Mesothelial cell of epicardium (in vitro differentiated cells): Measurements from ENCODE around the gene C6orf52. TPM values are rescaled to one million over a fixed set of nuclear protein-coding genes. Genes with fewer than 3 reads are reported as not detected.

Source experiments
- DNase-seq, 2 experiments: peaks; one replicate each; pipeline ENCODE4 v3.0.0; 2021; ENCODE audit warnings: low spot score in 2 of 2; ENCODE audit not compliant: unreplicated experiment in 2 of 2
- H3K27ac Mint-ChIP-seq: 2 replicates; pipeline ENCODE4 v1.8.0; 2021; ENCODE audit warnings: mixed read lengths
- H3K27me3 Mint-ChIP-seq: 2 replicates; pipeline ENCODE4 v1.8.0; 2021; ENCODE audit warnings: low read depth, mixed read lengths
- H3K36me3 Mint-ChIP-seq: 2 replicates; pipeline ENCODE4 v1.8.0; 2021; ENCODE audit warnings: mixed read lengths
- H3K4me1 Mint-ChIP-seq: 2 replicates; pipeline ENCODE4 v1.8.0; 2021; ENCODE audit warnings: mixed read lengths
- H3K4me3 Mint-ChIP-seq: 2 replicates; pipeline ENCODE4 v1.8.0; 2021; ENCODE audit warnings: mild to moderate bottlenecking, moderate library complexity, mixed read lengths
- H3K9me3 Mint-ChIP-seq: 2 replicates; pipeline ENCODE4 v1.8.0; 2021; ENCODE audit warnings: mixed read lengths
- CTCF ChIP-seq: fragments of 200-600 bp; sonication (generic); IDR thresholded peaks from one replicate; pipeline ENCODE4 v1.5.0; 2021; ENCODE audit warnings: antibody characterized with exemption; ENCODE audit not compliant: unreplicated experiment
- total RNA-seq: library from RNA; stranded (reverse); gene quantifications from 3 replicates; pipeline ENCODE4 v1.2.1, GENCODE V29; 2021

Gene C6orf52
- total RNA-seq, 1 donor from 2014 or later = 3.1 TPM

GRCh38 chr6:10720265-10720959 lies 26.0 kb upstream of the C6orf52 start:
- DNase-seq = no peak
- Mint-ChIP-seq H3K27ac (no peak overlapping the region), H3K27me3 (no peaks in the 10 kb centered on the region), H3K36me3 (peaks cover 3% of the 10 kb centered on the region), H3K9me3 (peaks cover 4% of the 10 kb centered on the region), H3K4me3 (no peak overlapping the region), H3K4me1 (peaks cover 27% of the 10 kb centered on the region)
- TF ChIP-seq CTCF = no peak

- Mint-ChIP-seq H3K27ac (no peak overlapping the region), H3K9me3 (peaks cover 4% of the 10 kb centered on the region), H3K27me3 (no peaks in the 10 kb centered on the region), H3K36me3 (peaks cover 3% of the 10 kb centered on the region), H3K4me1 (peaks cover 24% of the 10 kb centered on the region), H3K4me3 (no peak overlapping the region)
- no peak for DNase-seq
- TF ChIP-seq CTCF = no peak
Observed at GRCh38 chr6:10719964-10720264, 25.5 kb upstream of the C6orf52 start.

- no peaks in the 10 kb centered on the region for H3K27me3 Mint-ChIP-seq
- H3K4me3 Mint-ChIP-seq = no peak overlapping the region
- TF ChIP-seq CTCF = no peak
- no peak for DNase-seq
- no peak overlapping the region for H3K27ac Mint-ChIP-seq
- peaks cover 21% of the 10 kb centered on the region for H3K4me1 Mint-ChIP-seq
- H3K36me3 Mint-ChIP-seq = peaks cover 3% of the 10 kb centered on the region
- peaks cover 4% of the 10 kb centered on the region for H3K9me3 Mint-ChIP-seq
Observed at GRCh38 chr6:10719296-10719963, 25.0 kb upstream of the C6orf52 start.

GRCh38 chr6:10713962-10714361 lies 19.5 kb upstream of the C6orf52 start:
- H3K27ac Mint-ChIP-seq = no peak overlapping the region
- no peaks in the 10 kb centered on the region for H3K27me3 Mint-ChIP-seq
- peaks cover 4% of the 10 kb centered on the region for H3K9me3 Mint-ChIP-seq
- H3K36me3 Mint-ChIP-seq = peaks cover 13% of the 10 kb centered on the region
- H3K4me3 Mint-ChIP-seq = no peak overlapping the region
- no peak for DNase-seq
- no peaks in the 10 kb centered on the region for H3K4me1 Mint-ChIP-seq
- no peak for TF ChIP-seq CTCF

- peaks cover 17% of the 10 kb centered on the region for H3K36me3 Mint-ChIP-seq
- H3K27ac Mint-ChIP-seq = peak overlapping the region; percentile 6
- peak overlapping the region; percentile 22 for H3K4me3 Mint-ChIP-seq
- H3K27me3 Mint-ChIP-seq = no peaks in the 10 kb centered on the region
- no peak for DNase-seq
- TF ChIP-seq CTCF = no peak
- peaks cover 21% of the 10 kb centered on the region for H3K4me1 Mint-ChIP-seq
- no peaks in the 10 kb centered on the region for H3K9me3 Mint-ChIP-seq
Observed at GRCh38 chr6:10696655-10697054, 2.2 kb upstream of the C6orf52 start.
